Activated CD4-positive, CD25-positive, alpha-beta regulatory T cell (primary cell): ENCODE data around the gene GLRX2.
"Not testable (repeated sequence)": the region's sequence is repeated elsewhere in the genome, so short reads cannot be mapped to it uniquely, and the experiment has no call there.

ENCODE experiments used
- DNase-seq, 4 experiments: peaks; one replicate each; lab custom pipeline; 2025; lab: John Stamatoyannopoulos, UW

GLRX2 gene

GRCh38 chr1:193062698-193063463 lies 42.3 kb downstream of the GLRX2 start:
- no peak for DNase-seq

DNA sequence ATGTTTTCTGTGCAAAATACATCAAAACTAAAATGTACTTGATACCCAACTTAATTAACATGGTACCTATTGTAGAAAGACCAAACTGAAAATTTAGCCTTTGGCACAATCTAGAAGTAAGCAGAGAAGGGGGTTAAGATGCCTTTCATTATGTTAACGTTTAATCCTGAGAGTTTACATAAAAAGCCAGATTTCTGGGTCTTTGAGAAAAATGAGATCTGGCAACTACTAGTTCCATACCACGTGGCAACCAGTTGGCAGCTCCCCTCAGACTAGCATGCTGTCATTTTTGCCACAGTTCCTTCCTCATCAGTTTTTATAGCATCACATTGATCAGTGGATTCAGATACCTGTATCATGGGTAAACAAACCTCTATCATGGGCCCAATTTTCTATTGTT lies 44.3 kb downstream of the GLRX2 start:
- DNase-seq = no peak

DNA sequence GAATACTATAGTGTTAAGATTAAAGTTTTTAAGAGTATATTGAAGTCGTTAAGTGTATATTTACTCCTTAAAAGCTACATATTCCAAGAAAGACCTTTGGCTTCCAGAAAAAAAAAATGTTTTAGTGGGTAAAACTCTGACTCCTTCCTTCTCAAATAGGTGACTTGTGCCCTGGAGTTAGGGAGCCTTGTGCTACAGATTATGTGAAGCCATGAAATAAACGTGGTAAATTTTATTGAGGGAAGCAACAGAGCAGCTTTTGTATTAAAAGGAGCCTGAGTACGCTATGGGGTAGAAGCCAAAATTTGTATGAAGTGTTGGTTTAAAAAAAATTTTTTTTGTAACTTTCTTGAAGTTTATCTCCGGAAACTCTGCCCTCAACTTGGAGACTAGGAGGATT lies 44.8 kb downstream of the GLRX2 start:
- no peak for DNase-seq

GRCh38 chr1:193060115-193060403 lies 45.2 kb downstream of the GLRX2 start:
- no peak for DNase-seq

DNA sequence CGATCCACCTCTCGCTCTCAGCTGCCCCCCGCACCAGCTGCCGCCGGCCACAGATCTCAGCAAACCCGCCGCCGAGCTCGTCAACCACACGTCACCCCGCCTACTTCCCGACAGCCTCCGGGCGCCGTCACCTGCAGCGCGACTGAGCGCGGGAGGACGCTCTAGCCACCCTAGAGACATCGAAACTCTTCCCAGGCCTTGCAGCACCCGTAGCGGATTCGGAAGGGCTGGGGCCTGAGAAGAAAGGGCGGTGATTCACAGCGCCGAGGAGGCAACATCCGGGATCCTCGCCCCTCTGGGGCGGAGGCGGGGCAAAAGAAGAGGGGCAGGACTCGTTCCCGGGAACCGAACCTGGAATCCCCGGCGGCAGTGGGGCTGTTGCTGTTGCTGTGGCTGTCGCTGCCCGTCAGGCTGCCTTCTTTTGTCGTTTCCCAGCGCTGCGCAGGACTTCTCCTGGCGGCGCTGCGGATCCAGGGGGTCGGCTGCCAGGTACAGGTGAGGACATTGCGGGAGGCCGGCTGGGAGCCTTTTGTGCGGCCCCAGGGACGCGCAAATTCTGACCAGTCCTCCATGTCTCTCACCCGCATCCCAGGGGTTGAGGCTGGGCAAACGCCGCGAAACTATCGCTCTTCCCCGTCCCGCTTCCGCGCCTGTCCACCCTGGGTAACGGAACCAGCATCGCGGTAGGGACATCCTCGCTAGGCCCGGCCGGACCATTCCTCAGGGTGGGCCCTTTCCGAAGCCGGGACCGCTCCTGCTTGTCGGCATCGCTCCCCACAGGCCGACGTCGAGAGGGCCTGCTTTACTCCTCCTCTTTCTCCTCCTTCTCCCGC lies 45.7 kb downstream of the GLRX2 start, which contains the start of the genes RO60 and UCHL5:
RO60 (plus strand) TSS at position 331 of the 833 bp plus-strand sequence. CDS start 9,443 bp downstream, outside the sequence.
UCHL5 (minus strand) TSS at position 79 of the 833 bp plus-strand sequence. CDS start 100 bp downstream, outside the sequence.
- DNase-seq = peak; percentile 81 to 87 (median 86)

GRCh38 chr1:193058529-193059281 lies 46.5 kb downstream of the GLRX2 start:
- DNase-seq = peak; percentile 8 to 24 (median 18)

- no peak for DNase-seq
Observed at GRCh38 chr1:193054169-193054675, 51.0 kb downstream of the GLRX2 start.

GRCh38 chr1:193048913-193049312 lies 56.3 kb downstream of the GLRX2 start:
- DNase-seq = not testable (repeated sequence)
